ENCODE results near the gene NOS2.

The NOS2 gene

DNA sequence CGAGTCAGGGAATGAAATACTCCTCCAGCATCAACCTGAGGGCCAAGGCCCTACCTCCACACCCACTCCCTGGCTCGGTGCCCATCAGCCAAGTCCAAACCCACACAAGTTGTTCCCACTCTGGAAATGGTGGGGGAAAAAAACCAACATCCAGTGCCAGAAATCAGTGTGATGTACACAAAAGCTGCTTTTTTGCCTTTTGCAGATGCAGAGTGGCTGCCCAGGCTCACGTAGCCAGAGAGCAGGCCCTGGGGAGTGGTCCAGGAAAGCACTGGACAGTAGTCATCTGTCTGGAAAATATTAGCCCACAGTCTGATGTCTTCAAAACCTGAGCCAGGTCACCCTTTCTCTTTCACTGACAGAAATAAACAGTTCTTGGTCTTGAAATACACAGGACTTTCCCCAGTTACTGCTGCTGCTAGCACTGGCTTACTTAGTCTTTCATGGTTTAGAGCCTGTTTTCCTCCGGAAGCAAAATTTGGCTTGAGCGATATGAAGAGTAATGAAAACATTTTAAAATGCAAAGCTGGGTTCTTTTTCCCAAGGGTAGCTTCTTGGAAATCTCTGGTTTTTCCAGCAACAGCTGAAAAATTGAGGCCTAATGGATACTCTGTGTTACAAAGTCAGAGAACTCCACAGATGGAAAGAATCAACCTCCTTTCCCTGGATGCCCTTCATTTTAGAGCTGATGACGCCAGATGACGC, 18.2 kb upstream of the NOS2 start:
- no peak for FAIRE-seq
- no peak for DNase-seq (ENCODE audit: insufficient read length, low spot score)
- TF ChIP-seq POU2F2 (IDR thresholded peaks at IDR 0.05; ENCODE audit: low read depth, low read length) (no peak), POLR2AphosphoS5 (IDR thresholded peaks at IDR 0.05; ENCODE audit: low read depth, low read length) (no peak), TAF1 (IDR thresholded peaks at IDR 0.05; ENCODE audit: low read depth, low read length) (no peak), POLR2A (IDR thresholded peaks at IDR 0.05; ENCODE audit: low read depth, low read length) (no peak), PAX5 (IDR thresholded peaks at IDR 0.05; ENCODE audit: insufficient read depth, low read length, severe bottlenecking) (no peak), SPI1 (IDR thresholded peaks at IDR 0.05; ENCODE audit: low read depth, low read length) (no peak)

DNA sequence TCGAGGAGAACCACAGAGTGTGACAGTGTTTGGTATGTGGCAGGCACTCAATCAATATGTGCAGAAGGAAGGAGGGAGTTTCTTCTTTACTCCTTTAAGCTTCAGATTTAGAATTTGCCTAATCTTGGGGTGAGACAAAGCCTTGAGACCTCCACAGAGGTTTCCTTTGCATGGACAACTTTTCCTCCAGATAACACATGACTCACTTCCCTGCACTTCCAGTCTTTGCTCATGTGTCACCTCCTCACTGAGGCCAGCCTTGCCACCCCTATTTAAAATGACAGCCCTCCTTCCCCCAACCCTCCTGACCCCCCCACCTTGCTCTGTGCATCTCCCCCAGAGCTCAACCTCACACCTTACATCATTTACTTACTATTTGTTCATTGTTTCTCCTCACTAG, 17.4 kb upstream of the NOS2 start:
- TF ChIP-seq POLR2AphosphoS5 (IDR thresholded peaks at IDR 0.05; ENCODE audit: low read depth, low read length): no peak
- TF ChIP-seq POU2F2 (IDR thresholded peaks at IDR 0.05; ENCODE audit: low read depth, low read length): no peak
- no peak for TF ChIP-seq POLR2A (IDR thresholded peaks at IDR 0.05; ENCODE audit: low read depth, low read length)
- TF ChIP-seq SPI1 (IDR thresholded peaks at IDR 0.05; ENCODE audit: low read depth, low read length): no peak
- no peak for TF ChIP-seq TAF1 (IDR thresholded peaks at IDR 0.05; ENCODE audit: low read depth, low read length)
- TF ChIP-seq PAX5 (IDR thresholded peaks at IDR 0.05; ENCODE audit: insufficient read depth, low read length, severe bottlenecking): no peak
- no peak for DNase-seq (ENCODE audit: insufficient read length, low spot score)
- no peak for FAIRE-seq

GRCh38 chr17:27816946-27817345, 16.6 kb upstream of the NOS2 start:
- no peak for TF ChIP-seq POLR2A (IDR thresholded peaks at IDR 0.05; ENCODE audit: low read depth, low read length)
- no peak for TF ChIP-seq PAX5 (IDR thresholded peaks at IDR 0.05; ENCODE audit: insufficient read depth, low read length, severe bottlenecking)
- TF ChIP-seq POLR2AphosphoS5 (IDR thresholded peaks at IDR 0.05; ENCODE audit: low read depth, low read length): no peak
- no peak for TF ChIP-seq POU2F2 (IDR thresholded peaks at IDR 0.05; ENCODE audit: low read depth, low read length)
- no peak for TF ChIP-seq TAF1 (IDR thresholded peaks at IDR 0.05; ENCODE audit: low read depth, low read length)
- TF ChIP-seq SPI1 (IDR thresholded peaks at IDR 0.05; ENCODE audit: low read depth, low read length): no peak
- DNase-seq (ENCODE audit: insufficient read length, low spot score): no peak
- FAIRE-seq: no peak

DNA sequence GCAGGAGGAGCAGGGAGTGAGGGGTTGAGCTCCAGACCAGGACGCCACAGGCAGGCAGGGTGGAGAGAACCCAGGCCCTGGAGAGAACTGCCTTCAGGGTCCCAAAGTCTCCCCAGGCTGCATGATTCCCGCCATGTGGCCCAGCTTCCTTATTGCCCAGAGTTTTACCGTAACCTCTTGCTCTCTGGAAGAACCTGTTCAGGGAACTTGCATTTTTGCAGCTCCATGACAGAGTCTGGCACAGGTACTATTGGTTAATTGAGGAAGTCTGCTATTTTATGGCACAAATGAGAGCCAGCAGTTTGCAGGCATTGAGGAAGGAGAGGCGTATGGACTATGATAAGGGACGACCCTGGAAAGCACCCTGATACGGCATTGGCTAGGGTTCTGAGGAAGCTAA, 11.6 kb upstream of the NOS2 start:
- FAIRE-seq: no peak
- TF ChIP-seq POLR2A (IDR thresholded peaks at IDR 0.05; ENCODE audit: low read depth, low read length) (no peak), SPI1 (IDR thresholded peaks at IDR 0.05; ENCODE audit: low read depth, low read length) (no peak), TAF1 (IDR thresholded peaks at IDR 0.05; ENCODE audit: low read depth, low read length) (no peak), POLR2AphosphoS5 (IDR thresholded peaks at IDR 0.05; ENCODE audit: low read depth, low read length) (no peak), PAX5 (IDR thresholded peaks at IDR 0.05; ENCODE audit: insufficient read depth, low read length, severe bottlenecking) (no peak), POU2F2 (IDR thresholded peaks at IDR 0.05; ENCODE audit: low read depth, low read length) (no peak)
- no peak for DNase-seq (ENCODE audit: insufficient read length, low spot score)

- DNase-seq (ENCODE audit: insufficient read length, low spot score) (no peak), FAIRE-seq (peak; percentile 48)
- TF ChIP-seq POU2F2 (IDR thresholded peaks at IDR 0.05; ENCODE audit: low read depth, low read length): no peak
- TF ChIP-seq POLR2AphosphoS5 (IDR thresholded peaks at IDR 0.05; ENCODE audit: low read depth, low read length): no peak
- no peak for TF ChIP-seq PAX5 (IDR thresholded peaks at IDR 0.05; ENCODE audit: insufficient read depth, low read length, severe bottlenecking)
- TF ChIP-seq SPI1 (IDR thresholded peaks at IDR 0.05; ENCODE audit: low read depth, low read length): no peak
- no peak for TF ChIP-seq POLR2A (IDR thresholded peaks at IDR 0.05; ENCODE audit: low read depth, low read length)
- no peak for TF ChIP-seq TAF1 (IDR thresholded peaks at IDR 0.05; ENCODE audit: low read depth, low read length)
Measured at GRCh38 chr17:27810902-27811557, 10.7 kb upstream of the NOS2 start.

DNA sequence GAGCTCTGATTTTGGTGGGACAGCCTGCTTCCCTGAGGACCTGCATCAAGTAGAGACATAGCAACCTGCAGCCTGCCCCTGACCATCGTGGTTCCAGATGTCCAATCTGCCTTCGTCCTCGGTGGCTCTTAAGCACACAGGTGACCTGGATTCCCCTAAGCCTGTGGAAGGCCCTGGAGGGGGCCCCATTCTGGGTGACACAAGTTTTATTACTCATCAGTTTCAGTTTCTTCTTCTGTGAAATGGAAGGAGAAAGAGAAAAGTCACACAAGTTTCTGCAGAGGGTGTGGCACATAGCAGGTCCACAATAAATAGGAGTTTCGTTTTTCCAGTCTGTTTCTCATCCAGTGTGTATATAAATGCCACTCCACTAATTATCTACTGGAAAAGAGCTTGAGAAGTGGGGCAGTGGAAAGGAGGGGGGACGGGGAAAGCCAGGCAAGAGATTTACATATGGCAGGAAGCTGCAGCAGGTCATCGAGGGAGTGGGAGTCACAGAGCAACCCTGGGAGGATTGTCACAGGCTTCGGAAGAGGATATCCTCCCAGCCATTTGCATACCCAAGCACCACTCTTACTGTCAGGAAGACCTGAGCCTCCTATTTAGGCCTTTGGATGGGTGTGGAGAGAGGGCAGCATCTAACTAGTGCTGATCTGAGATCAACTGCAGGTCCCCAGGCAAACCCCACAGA, 10.0 kb upstream of the NOS2 start:
- no peak for FAIRE-seq
- no peak for TF ChIP-seq TAF1 (IDR thresholded peaks at IDR 0.05; ENCODE audit: low read depth, low read length)
- peak; percentile 96 for TF ChIP-seq POU2F2 (IDR thresholded peaks at IDR 0.05; ENCODE audit: low read depth, low read length)
- DNase-seq (ENCODE audit: insufficient read length, low spot score): peak; percentile 39

- FAIRE-seq: no peak
Measured at GRCh38 chr17:27809555-27809954, 9.2 kb upstream of the NOS2 start.

DNA sequence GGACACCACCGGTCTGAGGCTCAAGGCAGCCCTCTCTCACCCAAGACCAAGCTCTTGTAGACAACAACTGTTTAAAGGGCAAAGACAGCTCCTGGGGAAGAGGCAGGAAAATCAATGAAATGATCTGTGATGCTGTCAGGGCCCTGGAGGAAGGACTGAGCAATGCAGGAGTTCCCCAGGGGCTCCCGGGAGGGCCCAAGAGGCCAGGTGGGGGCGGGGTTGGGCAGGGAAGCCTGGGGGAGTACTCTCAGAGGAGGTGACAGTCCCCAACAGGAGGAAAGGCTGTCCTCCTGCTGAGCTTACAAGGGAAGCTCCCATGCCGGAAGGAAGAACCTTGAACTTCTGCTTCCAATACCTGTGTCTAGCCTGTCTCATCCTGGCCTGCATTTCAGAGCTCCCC, 8.3 kb upstream of the NOS2 start:
- DNase-seq (ENCODE audit: insufficient read length, low spot score): no peak
- TF ChIP-seq POLR2AphosphoS5 (IDR thresholded peaks at IDR 0.05; ENCODE audit: low read depth, low read length) (no peak), POLR2A (IDR thresholded peaks at IDR 0.05; ENCODE audit: low read depth, low read length) (no peak), POU2F2 (IDR thresholded peaks at IDR 0.05; ENCODE audit: low read depth, low read length) (no peak), TAF1 (IDR thresholded peaks at IDR 0.05; ENCODE audit: low read depth, low read length) (no peak), SPI1 (IDR thresholded peaks at IDR 0.05; ENCODE audit: low read depth, low read length) (no peak), PAX5 (IDR thresholded peaks at IDR 0.05; ENCODE audit: insufficient read depth, low read length, severe bottlenecking) (no peak)
- FAIRE-seq: peak; percentile 54

More at GRCh38 chr17:27809555-27809954, 9.2 kb upstream of the NOS2 start:
- TF ChIP-seq TAF1 (IDR thresholded peaks at IDR 0.05; ENCODE audit: low read depth, low read length) (no peak), POLR2AphosphoS5 (IDR thresholded peaks at IDR 0.05; ENCODE audit: low read depth, low read length) (no peak), PAX5 (IDR thresholded peaks at IDR 0.05; ENCODE audit: insufficient read depth, low read length, severe bottlenecking) (no peak), POLR2A (IDR thresholded peaks at IDR 0.05; ENCODE audit: low read depth, low read length) (no peak), SPI1 (IDR thresholded peaks at IDR 0.05; ENCODE audit: low read depth, low read length) (no peak), POU2F2 (IDR thresholded peaks at IDR 0.05; ENCODE audit: low read depth, low read length) (no peak)
- DNase-seq (ENCODE audit: insufficient read length, low spot score): no peak
